NCI-H82 treated with DMSO at 0.1 percent for 48 hours (cell line): ENCODE data around the gene PSMD13.

ENCODE experiments used
- DNase-seq: peaks from one replicate; lab custom pipeline; 2025; ENCODE audit not compliant: unreplicated experiment; lab: John Stamatoyannopoulos, UW

The PSMD13 gene

GRCh38 chr11:297586-298405 is 61.0 kb downstream of the PSMD13 start:
- DNase-seq = no peak

GRCh38 chr11:298406-299065 is 61.8 kb downstream of the PSMD13 start:
- no peak for DNase-seq

- DNase-seq = no peak
Measured at GRCh38 chr11:299081-299891, 62.5 kb downstream of the PSMD13 start, which contains the start of gene IFITM5. TSS of gene IFITM5 (minus strand) at chr11:299526. CDS start at chr11:299490, 36 bp downstream.

- DNase-seq = no peak
Measured at GRCh38 chr11:299951-300735, 63.4 kb downstream of the PSMD13 start.
